Pons (tissue), 1 donor: ENCODE data around the gene HLA-B.
A peak's percentile ranks its signal among the peaks of the same experiment; 100 is the strongest.
"Not testable (repeated sequence)": the region's sequence is repeated elsewhere in the genome, so short reads cannot be mapped to it uniquely, and the experiment has no call there.

Source experiments
- DNase-seq: peaks from one replicate; pipeline ENCODE4 v3.0.0-alpha.2; 2016; ENCODE audit warnings: low spot score

The HLA-B gene

DNA sequence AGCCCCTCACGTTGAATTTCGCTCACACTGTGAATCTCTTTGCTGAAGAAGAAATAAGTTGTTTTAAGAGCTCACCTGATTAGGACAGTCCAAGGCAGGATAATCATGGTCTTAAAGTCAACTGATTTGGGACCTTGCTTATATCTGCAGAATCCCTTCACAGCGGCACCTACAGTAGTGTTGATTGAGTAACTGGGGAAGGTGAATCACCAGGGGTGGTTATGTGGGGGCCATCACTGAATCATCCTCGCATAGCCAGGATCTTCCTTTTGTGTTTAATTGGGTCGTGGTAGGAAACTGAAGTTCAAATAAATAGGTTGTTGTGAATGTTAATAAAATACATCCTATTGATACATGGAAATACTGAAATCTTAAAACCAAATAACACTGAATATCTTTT is 26.2 kb upstream of the HLA-B start:
- no peak for DNase-seq

DNA sequence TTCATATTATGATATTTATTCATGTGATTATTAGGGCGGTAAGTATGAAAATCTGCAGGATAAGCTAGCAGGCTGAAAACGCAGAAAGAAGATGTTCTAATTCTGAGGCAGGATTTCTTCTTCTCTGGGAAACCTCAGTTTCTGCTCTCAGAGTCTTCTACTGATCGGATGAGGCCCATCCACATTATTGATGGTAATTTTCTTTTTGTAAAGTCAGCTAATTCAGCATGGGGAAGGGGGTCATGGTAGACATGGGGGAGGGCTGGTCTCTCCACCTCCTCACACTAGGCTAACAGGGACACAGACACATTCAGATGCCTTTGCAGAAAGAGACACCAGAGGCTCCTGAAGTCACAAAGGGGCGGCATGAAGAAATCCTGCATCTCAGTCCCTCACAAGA is 24.7 kb upstream of the HLA-B start:
- DNase-seq, result no peak

DNA sequence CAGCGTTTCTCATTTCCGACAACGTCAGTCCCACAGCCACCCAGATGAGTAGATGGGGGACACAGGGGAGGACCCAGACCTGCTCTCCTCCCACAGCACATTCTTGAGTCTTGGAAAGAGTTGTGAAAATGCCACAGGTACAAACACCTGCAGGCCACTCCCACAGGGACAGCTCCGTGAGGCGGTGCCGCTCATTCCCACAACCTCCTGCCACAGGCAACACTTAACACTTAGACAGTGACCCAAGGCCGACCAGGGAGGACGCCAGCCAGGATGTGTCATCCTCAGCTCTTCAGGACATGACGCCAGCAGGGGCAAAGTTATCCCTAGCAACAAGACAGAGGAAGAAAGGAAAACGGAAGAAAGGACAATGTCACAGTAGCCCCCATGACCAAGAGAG is 22.9 kb upstream of the HLA-B start:
- DNase-seq, result no peak

- DNase-seq, result no peak
Observed at GRCh38 chr6:31378721-31379103, 21.7 kb upstream of the HLA-B start.

- no peak for DNase-seq
Observed at GRCh38 chr6:31378062-31378720, 21.2 kb upstream of the HLA-B start.

GRCh38 chr6:31377029-31377428 is 20.1 kb upstream of the HLA-B start:
- no peak for DNase-seq

- no peak for DNase-seq
Observed at GRCh38 chr6:31375699-31376098, 18.7 kb upstream of the HLA-B start.

DNA sequence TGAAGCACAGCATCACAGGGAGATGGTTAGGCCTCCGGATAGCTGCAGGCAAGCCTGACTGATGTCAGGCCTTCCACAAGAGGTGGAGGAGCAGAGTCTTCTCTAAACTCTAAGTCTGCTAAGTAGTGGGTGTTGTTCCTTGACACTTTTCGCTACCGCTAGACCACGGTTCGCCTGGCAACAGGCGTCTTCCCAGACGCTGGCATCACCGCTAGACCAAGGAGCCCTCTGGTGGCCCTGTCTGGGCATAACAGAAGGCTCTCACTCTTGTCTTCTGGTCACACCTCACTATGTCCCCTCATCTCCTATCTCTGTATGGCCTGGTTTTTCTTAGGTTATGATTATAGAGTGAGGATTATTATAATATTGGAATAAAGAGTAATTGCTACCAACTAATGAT is 17.1 kb upstream of the HLA-B start:
- DNase-seq, result not testable (repeated sequence)

DNA sequence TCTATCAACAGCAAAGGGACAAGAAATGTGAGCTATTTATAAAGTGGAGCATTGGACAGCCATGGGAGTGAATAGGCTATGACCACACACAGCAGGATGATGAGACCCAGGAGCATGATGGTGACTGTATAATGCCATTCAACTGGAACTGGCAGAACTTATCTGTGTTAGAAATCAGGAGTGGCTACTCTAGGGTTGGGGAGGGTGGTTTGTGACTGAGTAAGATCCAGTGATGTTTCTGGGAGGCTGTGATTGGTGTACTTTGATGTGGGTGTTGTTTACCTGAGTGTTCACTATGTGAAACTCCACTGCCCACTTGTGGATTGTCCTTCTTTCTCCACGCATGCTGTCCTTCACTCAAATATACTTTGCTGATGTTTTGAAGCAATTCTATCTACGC is 11.5 kb upstream of the HLA-B start:
- no peak for DNase-seq

DNA sequence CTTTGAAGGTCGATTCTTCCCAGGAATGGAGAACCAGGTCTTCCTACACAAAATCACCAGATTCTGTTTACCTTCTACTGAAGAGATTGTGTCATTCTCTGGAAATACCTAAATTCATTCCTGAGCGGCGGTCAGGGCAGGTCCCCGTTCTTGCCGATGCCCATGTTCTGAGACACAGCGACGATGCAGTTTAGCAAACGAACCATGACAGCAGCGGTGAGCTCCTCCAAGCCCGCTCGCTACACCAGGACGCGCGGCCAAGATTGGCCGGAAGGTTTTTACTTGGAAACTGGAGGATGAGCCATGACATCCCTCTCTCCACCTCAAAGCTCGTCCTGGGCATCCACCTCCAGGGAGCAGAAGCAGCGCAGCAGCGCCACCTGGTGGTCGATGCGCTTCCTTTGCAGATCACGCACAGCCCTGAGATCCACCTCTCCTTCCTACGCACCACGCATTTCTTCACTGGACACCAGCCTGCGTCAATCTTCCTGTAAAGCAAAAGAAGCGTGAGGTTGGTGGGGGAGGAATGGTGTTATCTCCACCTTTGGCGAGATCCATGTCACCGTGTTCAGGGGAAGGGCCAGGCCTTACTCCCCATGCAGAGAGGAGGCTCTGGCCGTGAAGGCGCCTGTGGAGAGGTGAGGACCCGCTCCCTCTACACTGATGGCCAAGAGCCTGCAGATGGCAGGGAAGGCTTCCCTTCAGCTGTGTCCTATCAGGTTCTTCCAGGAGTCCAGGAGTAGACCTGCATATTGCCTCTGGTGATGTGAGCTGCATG is 9.9 kb upstream of the HLA-B start:
- peak; percentile 89 for DNase-seq

DNA sequence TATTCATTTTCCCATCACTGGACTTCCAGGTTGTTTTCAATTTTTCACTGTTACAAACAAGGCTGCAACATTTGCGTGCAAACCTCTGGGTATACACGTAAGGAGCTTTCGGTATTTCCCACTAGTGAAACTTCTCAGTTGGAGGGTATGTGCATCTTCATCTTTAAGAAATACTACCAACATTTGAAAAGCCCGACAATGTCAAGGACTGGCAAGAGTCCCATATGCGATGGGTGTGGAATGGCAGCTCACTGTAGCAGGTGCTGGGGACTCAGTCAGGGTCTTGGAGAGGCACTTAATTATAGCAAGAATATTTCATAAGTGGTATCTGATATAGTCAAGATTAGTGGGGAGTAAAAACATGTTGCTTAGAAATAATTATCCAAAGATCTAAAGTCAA is 8.9 kb upstream of the HLA-B start:
- DNase-seq, result no peak

DNA sequence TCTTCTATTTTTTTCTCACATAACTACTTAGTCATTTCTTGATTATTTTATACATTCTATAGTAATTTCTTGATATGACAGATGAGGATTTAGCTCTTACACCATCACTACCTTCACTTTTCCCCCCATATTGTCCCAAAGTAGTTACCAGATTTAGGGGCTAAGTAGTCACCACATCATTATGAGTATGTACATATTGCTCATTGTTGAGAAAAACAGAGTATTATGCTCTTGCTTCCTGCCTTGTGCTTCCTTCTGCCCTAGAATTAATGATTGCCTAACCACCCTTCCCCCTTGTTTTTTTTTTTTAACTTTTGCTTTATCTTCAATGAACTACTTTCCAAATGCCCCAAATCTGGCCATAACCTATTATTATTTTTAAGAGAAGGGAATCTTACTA is 6.8 kb upstream of the HLA-B start:
- DNase-seq, result no peak

DNA sequence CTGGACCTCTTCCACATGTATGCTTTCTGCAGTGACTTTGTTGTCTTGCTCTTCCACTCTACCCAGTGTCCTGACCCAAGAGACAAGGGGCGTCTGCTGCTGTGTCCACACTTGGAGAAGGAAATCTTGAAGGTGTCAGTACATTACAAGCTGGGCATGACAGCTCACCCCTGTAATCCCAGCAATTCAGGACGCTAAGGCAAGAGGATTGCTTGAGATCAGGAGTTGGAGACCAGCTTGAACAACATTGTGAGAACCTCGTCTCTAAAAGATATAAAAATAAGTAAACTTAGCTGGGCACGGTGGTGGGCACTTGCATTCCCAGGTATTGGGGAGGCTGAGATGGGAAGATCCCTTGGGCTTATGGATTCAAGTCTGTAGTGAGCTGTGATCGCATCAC is 5.8 kb upstream of the HLA-B start:
- no peak for DNase-seq

DNA sequence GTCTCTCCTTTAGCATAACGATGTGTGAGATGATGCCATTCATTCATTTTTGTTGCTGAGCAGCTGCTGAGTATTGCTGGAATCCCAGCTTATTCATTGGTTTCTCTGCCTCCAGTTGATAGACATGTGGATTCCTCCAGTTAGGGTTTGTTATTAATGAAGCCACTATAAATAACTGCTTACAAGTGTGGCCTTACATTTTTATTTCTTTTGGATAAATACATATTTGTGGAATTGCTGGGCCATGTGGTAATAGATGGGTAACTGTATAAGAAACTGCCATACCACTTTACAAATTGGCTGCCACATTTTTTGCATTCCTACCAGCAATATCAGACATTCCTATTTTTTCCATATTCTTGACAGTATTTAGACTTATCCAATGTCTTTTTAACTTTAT is 2.6 kb upstream of the HLA-B start:
- no peak for DNase-seq

- DNase-seq, result no peak
Observed at GRCh38 chr6:31358302-31358701, 1.3 kb upstream of the HLA-B start.

- no peak for DNase-seq
Observed at GRCh38 chr6:31357886-31358285, 907 bp upstream of the HLA-B start.

- DNase-seq, result no peak
Observed at GRCh38 chr6:31356216-31356945, 598 bp downstream of the HLA-B start.

GRCh38 chr6:31355583-31355948 is 1.4 kb downstream of the HLA-B start:
- no peak for DNase-seq

- no peak for DNase-seq
Observed at GRCh38 chr6:31354864-31355582, 2.0 kb downstream of the HLA-B start.

GRCh38 chr6:31354158-31354863 is 2.7 kb downstream of the HLA-B start:
- no peak for DNase-seq

- no peak for DNase-seq
Observed at GRCh38 chr6:31353384-31353945, 3.5 kb downstream of the HLA-B start.
